ENCODE data around the gene STXBP5L.

The STXBP5L gene

DNA sequence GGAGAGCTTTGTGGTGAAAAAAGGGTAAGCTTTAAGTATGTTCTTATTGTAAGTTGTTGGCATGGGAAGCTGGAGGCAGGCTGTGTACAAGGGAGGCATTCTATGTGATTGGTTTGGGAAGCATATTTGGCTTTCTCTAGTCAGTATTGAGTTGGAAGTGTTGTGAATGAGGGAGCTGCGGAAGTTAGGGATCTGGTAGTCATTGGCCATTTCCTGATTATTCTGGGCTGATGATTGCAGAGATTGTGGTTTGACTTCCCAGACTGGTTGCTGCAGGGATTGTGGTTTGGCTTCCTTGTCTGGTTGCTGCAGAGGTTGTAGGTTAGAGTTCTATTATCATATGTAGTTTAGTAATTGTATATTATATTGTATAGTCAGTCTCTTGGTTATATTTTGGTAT is 21.0 kb downstream of the STXBP5L start:
- no peak for DNase-seq
- WGBS (ENCODE audit: insufficient coverage) = 73% methylated on average over 1 of the region's 1 CpG
- POLR2A ChIA-PET = no interaction called here
- no peak overlapping the region for H3K27ac ChIP-seq (ENCODE audit: insufficient read depth in 1 of 2, low read depth in 1 of 2, low read length in 2 of 2, poor library complexity in 1 of 2, severe bottlenecking in 2 of 2)
- H3K36me3 ChIP-seq (ENCODE audit: control insufficient read depth in 4 of 4, insufficient read depth in 4 of 4, low read length in 3 of 4) = no peaks in the 10 kb centered on the region
- no peak overlapping the region for H3K4me3 ChIP-seq (ENCODE audit: control insufficient read depth in 1 of 7, extremely low read depth in 1 of 7, insufficient read depth in 4 of 7, low read depth in 2 of 7, low read length in 6 of 7)
- H3K4me1 ChIP-seq (ENCODE audit: control extremely low read depth in 1 of 4, control insufficient read depth in 4 of 4, insufficient read depth in 4 of 4, low read length in 3 of 4) = no peaks in the 10 kb centered on the region
- H3K27me3 ChIP-seq (replicated peaks in 2 of 5; ENCODE audit: control insufficient read depth in 4 of 5, insufficient read depth in 5 of 5, low read length in 4 of 5) = no peaks in the 10 kb centered on the region
- H3K9me3 ChIP-seq (ENCODE audit: control extremely low read depth in 1 of 5, control insufficient read depth in 4 of 5, insufficient read depth in 2 of 5, low read depth in 1 of 5, low read length in 4 of 5) = peaks cover 0 to 12% (median 0%) of the 10 kb centered on the region in 5 experiments
- CTCF ChIA-PET = no interaction called here

GRCh38 chr3:120931593-120931992 is 23.6 kb downstream of the STXBP5L start:
- CTCF ChIA-PET = no interaction called here
- WGBS (ENCODE audit: insufficient coverage) = 67% methylated on average over 1 of the region's 2 CpGs
- H3K27ac ChIP-seq (ENCODE audit: insufficient read depth in 1 of 2, low read depth in 1 of 2, low read length in 2 of 2, poor library complexity in 1 of 2, severe bottlenecking in 2 of 2) = no peak overlapping the region
- peaks cover 0 to 8% (median 0%) of the 10 kb centered on the region in 5 experiments for H3K9me3 ChIP-seq (ENCODE audit: control extremely low read depth in 1 of 5, control insufficient read depth in 4 of 5, insufficient read depth in 2 of 5, low read depth in 1 of 5, low read length in 4 of 5)
- no peaks in the 10 kb centered on the region for H3K27me3 ChIP-seq (replicated peaks in 2 of 5; ENCODE audit: control insufficient read depth in 4 of 5, insufficient read depth in 5 of 5, low read length in 4 of 5)
- H3K36me3 ChIP-seq (ENCODE audit: control insufficient read depth in 4 of 4, insufficient read depth in 4 of 4, low read length in 3 of 4) = no peaks in the 10 kb centered on the region
- DNase-seq = no peak
- H3K4me1 ChIP-seq (ENCODE audit: control extremely low read depth in 1 of 4, control insufficient read depth in 4 of 4, insufficient read depth in 4 of 4, low read length in 3 of 4) = no peaks in the 10 kb centered on the region
- POLR2A ChIA-PET = no interaction called here
- no peak overlapping the region for H3K4me3 ChIP-seq (ENCODE audit: control insufficient read depth in 1 of 7, extremely low read depth in 1 of 7, insufficient read depth in 4 of 7, low read depth in 2 of 7, low read length in 6 of 7)

GRCh38 chr3:120956143-120956542 is 48.1 kb downstream of the STXBP5L start:
- Histone ChIP-seq H3K36me3 (ENCODE audit: control insufficient read depth in 4 of 4, insufficient read depth in 4 of 4, low read length in 3 of 4) (no peaks in the 10 kb centered on the region), H3K4me3 (ENCODE audit: control insufficient read depth in 1 of 7, extremely low read depth in 1 of 7, insufficient read depth in 4 of 7, low read depth in 2 of 7, low read length in 6 of 7) (no peak overlapping the region), H3K27me3 (replicated peaks in 2 of 5; ENCODE audit: control insufficient read depth in 4 of 5, insufficient read depth in 5 of 5, low read length in 4 of 5) (no peaks in the 10 kb centered on the region), H3K4me1 (ENCODE audit: control extremely low read depth in 1 of 4, control insufficient read depth in 4 of 4, insufficient read depth in 4 of 4, low read length in 3 of 4) (no peaks in the 10 kb centered on the region), H3K27ac (ENCODE audit: insufficient read depth in 1 of 2, low read depth in 1 of 2, low read length in 2 of 2, poor library complexity in 1 of 2, severe bottlenecking in 2 of 2) (no peak overlapping the region), H3K9me3 (ENCODE audit: control extremely low read depth in 1 of 5, control insufficient read depth in 4 of 5, insufficient read depth in 2 of 5, low read depth in 1 of 5, low read length in 4 of 5) (no peaks in the 10 kb centered on the region)
- DNase-seq = no peak
- POLR2A ChIA-PET = no interaction called here
- CTCF ChIA-PET = no interaction called here
- WGBS (ENCODE audit: insufficient coverage) = 100% methylated on average over 1 of the region's 3 CpGs

DNA sequence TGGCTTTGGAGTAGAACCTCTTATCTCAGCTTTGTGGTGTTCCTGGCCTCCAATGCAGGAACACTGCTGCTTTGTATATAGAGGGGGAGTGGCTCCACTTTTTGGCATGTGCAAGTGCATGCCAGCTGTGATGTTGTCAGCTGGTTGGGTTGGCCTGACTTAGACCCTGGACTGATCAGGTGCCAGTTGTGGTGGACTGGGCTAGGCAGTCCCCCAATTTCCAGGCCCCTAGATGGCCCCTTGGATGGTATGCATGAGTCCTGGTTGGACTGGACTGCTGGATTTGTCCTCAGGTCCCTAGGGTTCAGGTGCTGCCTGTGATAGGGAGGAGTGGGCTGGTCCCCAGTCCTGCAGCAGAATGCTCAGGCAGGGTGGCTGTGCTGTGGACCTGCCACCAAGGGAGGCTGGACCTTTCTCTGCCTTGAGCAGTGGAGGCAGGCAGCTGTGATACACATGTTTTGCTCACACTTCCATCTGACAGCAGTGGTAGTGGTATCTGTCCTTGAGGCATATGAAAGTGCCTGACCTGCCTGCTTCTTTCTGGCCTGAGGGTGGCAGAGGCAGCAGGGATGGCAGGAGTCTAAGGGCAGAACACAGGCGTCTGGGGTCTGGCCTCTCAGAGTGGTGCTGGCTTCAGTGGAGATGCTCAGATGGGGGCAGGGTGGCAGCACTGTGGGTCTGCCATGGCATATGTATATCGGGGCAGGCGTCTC is 74.8 kb downstream of the STXBP5L start:
- no peaks in the 10 kb centered on the region for H3K36me3 ChIP-seq (ENCODE audit: control insufficient read depth in 4 of 4, insufficient read depth in 4 of 4, low read length in 3 of 4)
- ChIA-PET POLR2A (no interaction called here), CTCF (no interaction called here)
- no peak overlapping the region for H3K27ac ChIP-seq (ENCODE audit: insufficient read depth in 1 of 2, low read depth in 1 of 2, low read length in 2 of 2, poor library complexity in 1 of 2, severe bottlenecking in 2 of 2)
- no peak overlapping the region for H3K4me3 ChIP-seq (ENCODE audit: control insufficient read depth in 1 of 7, extremely low read depth in 1 of 7, insufficient read depth in 4 of 7, low read depth in 2 of 7, low read length in 6 of 7)
- peaks cover 0 to 16% (median 6%) of the 10 kb centered on the region in 5 experiments for H3K9me3 ChIP-seq (ENCODE audit: control extremely low read depth in 1 of 5, control insufficient read depth in 4 of 5, insufficient read depth in 2 of 5, low read depth in 1 of 5, low read length in 4 of 5)
- 81% methylated on average over 3 of the region's 3 CpGs for WGBS (ENCODE audit: insufficient coverage)
- H3K4me1 ChIP-seq (ENCODE audit: control extremely low read depth in 1 of 4, control insufficient read depth in 4 of 4, insufficient read depth in 4 of 4, low read length in 3 of 4) = no peaks in the 10 kb centered on the region
- no peak for DNase-seq
- H3K27me3 ChIP-seq (replicated peaks in 2 of 5; ENCODE audit: control insufficient read depth in 4 of 5, insufficient read depth in 5 of 5, low read length in 4 of 5) = no peaks in the 10 kb centered on the region

DNA sequence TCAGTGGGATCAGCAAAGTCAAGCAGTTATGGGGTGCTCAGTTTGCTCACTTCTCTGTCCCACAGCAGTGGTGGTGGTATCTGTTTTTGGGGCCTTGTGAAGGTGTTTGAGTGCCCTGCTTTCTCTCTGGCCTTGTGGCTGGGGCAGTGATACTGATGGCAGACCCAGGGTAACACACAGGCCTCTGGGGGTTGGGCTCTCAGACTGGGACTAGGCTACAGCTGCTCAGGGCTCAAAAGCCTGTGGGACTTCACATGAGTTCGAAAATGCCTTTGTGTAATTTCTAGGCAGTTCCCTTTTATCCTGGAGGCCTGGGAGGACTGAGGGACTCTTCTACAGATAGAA is 75.3 kb downstream of the STXBP5L start:
- no peak overlapping the region for H3K27ac ChIP-seq (ENCODE audit: insufficient read depth in 1 of 2, low read depth in 1 of 2, low read length in 2 of 2, poor library complexity in 1 of 2, severe bottlenecking in 2 of 2)
- ChIA-PET CTCF (no interaction called here), POLR2A (no interaction called here)
- no peaks in the 10 kb centered on the region for H3K36me3 ChIP-seq (ENCODE audit: control insufficient read depth in 4 of 4, insufficient read depth in 4 of 4, low read length in 3 of 4)
- no peaks in the 10 kb centered on the region for H3K4me1 ChIP-seq (ENCODE audit: control extremely low read depth in 1 of 4, control insufficient read depth in 4 of 4, insufficient read depth in 4 of 4, low read length in 3 of 4)
- no CpG with 5 or more reads among the region's 1 CpG for WGBS (ENCODE audit: insufficient coverage)
- H3K27me3 ChIP-seq (replicated peaks in 2 of 5; ENCODE audit: control insufficient read depth in 4 of 5, insufficient read depth in 5 of 5, low read length in 4 of 5) = no peaks in the 10 kb centered on the region
- H3K9me3 ChIP-seq (ENCODE audit: control extremely low read depth in 1 of 5, control insufficient read depth in 4 of 5, insufficient read depth in 2 of 5, low read depth in 1 of 5, low read length in 4 of 5) = peaks cover 0 to 16% (median 6%) of the 10 kb centered on the region in 5 experiments
- H3K4me3 ChIP-seq (ENCODE audit: control insufficient read depth in 1 of 7, extremely low read depth in 1 of 7, insufficient read depth in 4 of 7, low read depth in 2 of 7, low read length in 6 of 7) = no peak overlapping the region
- DNase-seq = no peak

DNA sequence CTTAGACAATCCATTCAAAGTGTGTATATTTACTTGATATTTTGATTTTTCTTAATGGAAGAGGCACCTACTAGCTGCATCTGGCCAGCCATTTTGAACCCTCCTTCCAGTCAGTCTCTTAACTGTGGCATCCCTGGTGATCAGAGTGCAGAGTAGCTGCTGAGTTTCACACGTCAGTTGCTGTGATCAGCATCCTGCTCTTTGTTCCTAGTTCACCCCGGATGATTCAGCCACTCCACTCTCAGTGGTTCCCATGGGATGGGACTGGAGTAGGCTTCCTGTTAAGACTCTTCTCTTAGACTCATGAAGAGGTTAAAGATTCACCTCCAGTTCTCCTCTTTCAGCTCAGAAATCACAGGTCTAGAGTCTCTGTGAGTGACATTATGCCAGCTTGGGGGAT is 75.8 kb downstream of the STXBP5L start:
- H3K4me3 ChIP-seq (ENCODE audit: control insufficient read depth in 1 of 7, extremely low read depth in 1 of 7, insufficient read depth in 4 of 7, low read depth in 2 of 7, low read length in 6 of 7) = no peak overlapping the region
- H3K27ac ChIP-seq (ENCODE audit: insufficient read depth in 1 of 2, low read depth in 1 of 2, low read length in 2 of 2, poor library complexity in 1 of 2, severe bottlenecking in 2 of 2) = no peak overlapping the region
- DNase-seq = no peak
- H3K9me3 ChIP-seq (ENCODE audit: control extremely low read depth in 1 of 5, control insufficient read depth in 4 of 5, insufficient read depth in 2 of 5, low read depth in 1 of 5, low read length in 4 of 5) = peaks cover 0 to 16% (median 6%) of the 10 kb centered on the region in 5 experiments
- 50% methylated on average over 2 of the region's 2 CpGs for WGBS (ENCODE audit: insufficient coverage)
- no peaks in the 10 kb centered on the region for H3K27me3 ChIP-seq (replicated peaks in 2 of 5; ENCODE audit: control insufficient read depth in 4 of 5, insufficient read depth in 5 of 5, low read length in 4 of 5)
- POLR2A ChIA-PET = no interaction called here
- no peaks in the 10 kb centered on the region for H3K4me1 ChIP-seq (ENCODE audit: control extremely low read depth in 1 of 4, control insufficient read depth in 4 of 4, insufficient read depth in 4 of 4, low read length in 3 of 4)
- CTCF ChIA-PET = no interaction called here
- no peaks in the 10 kb centered on the region for H3K36me3 ChIP-seq (ENCODE audit: control insufficient read depth in 4 of 4, insufficient read depth in 4 of 4, low read length in 3 of 4)

GRCh38 chr3:120985242-120985641 is 77.2 kb downstream of the STXBP5L start:
- Histone ChIP-seq H3K9me3 (ENCODE audit: control extremely low read depth in 1 of 5, control insufficient read depth in 4 of 5, insufficient read depth in 2 of 5, low read depth in 1 of 5, low read length in 4 of 5) (peaks cover 0 to 19% (median 6%) of the 10 kb centered on the region in 5 experiments), H3K4me3 (ENCODE audit: control insufficient read depth in 1 of 7, extremely low read depth in 1 of 7, insufficient read depth in 4 of 7, low read depth in 2 of 7, low read length in 6 of 7) (no peak overlapping the region), H3K36me3 (ENCODE audit: control insufficient read depth in 4 of 4, insufficient read depth in 4 of 4, low read length in 3 of 4) (no peaks in the 10 kb centered on the region), H3K27ac (ENCODE audit: insufficient read depth in 1 of 2, low read depth in 1 of 2, low read length in 2 of 2, poor library complexity in 1 of 2, severe bottlenecking in 2 of 2) (no peak overlapping the region), H3K4me1 (ENCODE audit: control extremely low read depth in 1 of 4, control insufficient read depth in 4 of 4, insufficient read depth in 4 of 4, low read length in 3 of 4) (no peaks in the 10 kb centered on the region), H3K27me3 (replicated peaks in 2 of 5; ENCODE audit: control insufficient read depth in 4 of 5, insufficient read depth in 5 of 5, low read length in 4 of 5) (no peaks in the 10 kb centered on the region)
- WGBS (ENCODE audit: insufficient coverage) = no CpG with 5 or more reads among the region's 1 CpG
- ChIA-PET POLR2A (no interaction called here), CTCF (no interaction called here)
- DNase-seq = no peak
